ENCODE results near the gene TNKS2. TPM values are rescaled to one million over a fixed set of nuclear protein-coding genes. Genes with fewer than 3 reads are reported as not detected.
A peak's percentile ranks its signal among the peaks of the same experiment; 100 is the strongest.

TNKS2 gene
- polyA plus RNA-seq, 3 donors = 20.7 to 25.4 (median 20.9) TPM

DNA sequence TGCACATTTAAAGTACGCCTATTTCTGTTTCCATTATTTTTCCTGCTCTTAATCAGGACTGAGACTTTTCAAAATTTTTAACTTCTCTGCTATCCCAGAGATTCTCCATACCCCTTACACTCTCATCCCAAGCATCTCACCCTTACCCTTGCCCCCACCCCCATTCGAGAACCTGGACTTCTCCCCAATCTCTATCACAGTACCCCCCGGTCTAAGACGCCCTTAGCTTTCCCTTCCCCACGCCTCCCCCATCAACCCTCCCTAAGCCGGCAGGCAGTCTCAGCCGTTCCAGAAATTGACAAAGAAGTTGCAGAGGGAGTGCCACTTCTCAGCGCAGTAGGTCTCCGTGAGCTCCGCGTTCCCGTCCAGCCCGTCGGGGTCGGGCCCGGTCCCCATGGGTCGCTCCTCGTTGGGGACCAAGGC lies 109.7 kb downstream of the TNKS2 start:
- H3K9me3 Mint-ChIP-seq = no peaks in the 10 kb centered on the region
- Histone ChIP-seq H3K9ac (ENCODE audit: insufficient read depth, low read length, poor library complexity, severe bottlenecking) (peak overlapping the region; percentile 72), H3K36me3 (replicated peaks in 1 of 2; ENCODE audit: control insufficient read depth in 1 of 2, insufficient read depth in 2 of 2, low read length in 2 of 2) (no peaks in the 10 kb centered on the region), H3K4me1 (ENCODE audit: control insufficient read depth in 1 of 2, insufficient read depth in 2 of 2, low read length in 2 of 2) (peaks cover 10 to 27% of the 10 kb centered on the region in 2 donors), H4K20me1 (ENCODE audit: insufficient read depth, low read length) (no peaks in the 10 kb centered on the region), H3K79me2 (ENCODE audit: insufficient read depth, low read length) (no peaks in the 10 kb centered on the region), H3K27ac (ENCODE audit: low read depth in 1 of 2, low read length in 2 of 2) (peak overlapping the region in 1 of 2 donors; percentile 50), H3K4me3 (replicated peaks in 1 of 3; ENCODE audit: low read depth in 2 of 3, low read length in 3 of 3) (peak overlapping the region; percentile 42 to 78 (median 70)), H3K4me2 (replicated peaks; ENCODE audit: extremely low read depth, low read length, poor library complexity, severe bottlenecking) (peak overlapping the region; percentile 90), H3K9me3 (replicated peaks in 1 of 2; ENCODE audit: control insufficient read depth in 1 of 2, insufficient read depth in 1 of 2, low read length in 2 of 2) (no peaks in the 10 kb centered on the region), H2AFZ (ENCODE audit: insufficient read depth, low read depth, low read length, poor library complexity, severe bottlenecking) (peak overlapping the region; percentile 99), H3K27me3 (ENCODE audit: control insufficient read depth in 2 of 2, insufficient read depth in 2 of 2, low read length in 2 of 2) (no peaks in the 10 kb centered on the region)
- no peak for DNase-seq
- H3K27ac Mint-ChIP-seq = peak overlapping the region; percentile 4 to 73 (median 60)
- intact Hi-C loops (cut with micrococcal nuclease) = loop anchor here in 1 of 2 donors (5.0 kb wide), 1 partner anchor 41 kb away; no protein-coding TSS in a partner anchor
- WGBS (ENCODE audit: insufficient coverage) = 2% methylated on average over 18 of the region's 18 CpGs
- H3K36me3 Mint-ChIP-seq = peaks cover 3 to 6% of the 10 kb centered on the region in 2 donors
- peaks cover 0 to 5% (median 4%) of the 10 kb centered on the region in 3 donors for H3K27me3 Mint-ChIP-seq (ENCODE audit: low read depth in 3 of 3)
- H3K4me3 Mint-ChIP-seq = peak overlapping the region; percentile 84 to 92
- peaks cover 19% of the 10 kb centered on the region for H3K4me1 Mint-ChIP-seq
- TF ChIP-seq, protein P1, sequence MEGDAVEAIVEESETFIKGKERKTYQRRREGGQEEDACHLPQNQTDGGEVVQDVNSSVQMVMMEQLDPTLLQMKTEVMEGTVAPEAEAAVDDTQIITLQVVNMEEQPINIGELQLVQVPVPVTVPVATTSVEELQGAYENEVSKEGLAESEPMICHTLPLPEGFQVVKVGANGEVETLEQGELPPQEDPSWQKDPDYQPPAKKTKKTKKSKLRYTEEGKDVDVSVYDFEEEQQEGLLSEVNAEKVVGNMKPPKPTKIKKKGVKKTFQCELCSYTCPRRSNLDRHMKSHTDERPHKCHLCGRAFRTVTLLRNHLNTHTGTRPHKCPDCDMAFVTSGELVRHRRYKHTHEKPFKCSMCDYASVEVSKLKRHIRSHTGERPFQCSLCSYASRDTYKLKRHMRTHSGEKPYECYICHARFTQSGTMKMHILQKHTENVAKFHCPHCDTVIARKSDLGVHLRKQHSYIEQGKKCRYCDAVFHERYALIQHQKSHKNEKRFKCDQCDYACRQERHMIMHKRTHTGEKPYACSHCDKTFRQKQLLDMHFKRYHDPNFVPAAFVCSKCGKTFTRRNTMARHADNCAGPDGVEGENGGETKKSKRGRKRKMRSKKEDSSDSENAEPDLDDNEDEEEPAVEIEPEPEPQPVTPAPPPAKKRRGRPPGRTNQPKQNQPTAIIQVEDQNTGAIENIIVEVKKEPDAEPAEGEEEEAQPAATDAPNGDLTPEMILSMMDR (IDR thresholded peaks at IDR 0.05) = no peak

DNA sequence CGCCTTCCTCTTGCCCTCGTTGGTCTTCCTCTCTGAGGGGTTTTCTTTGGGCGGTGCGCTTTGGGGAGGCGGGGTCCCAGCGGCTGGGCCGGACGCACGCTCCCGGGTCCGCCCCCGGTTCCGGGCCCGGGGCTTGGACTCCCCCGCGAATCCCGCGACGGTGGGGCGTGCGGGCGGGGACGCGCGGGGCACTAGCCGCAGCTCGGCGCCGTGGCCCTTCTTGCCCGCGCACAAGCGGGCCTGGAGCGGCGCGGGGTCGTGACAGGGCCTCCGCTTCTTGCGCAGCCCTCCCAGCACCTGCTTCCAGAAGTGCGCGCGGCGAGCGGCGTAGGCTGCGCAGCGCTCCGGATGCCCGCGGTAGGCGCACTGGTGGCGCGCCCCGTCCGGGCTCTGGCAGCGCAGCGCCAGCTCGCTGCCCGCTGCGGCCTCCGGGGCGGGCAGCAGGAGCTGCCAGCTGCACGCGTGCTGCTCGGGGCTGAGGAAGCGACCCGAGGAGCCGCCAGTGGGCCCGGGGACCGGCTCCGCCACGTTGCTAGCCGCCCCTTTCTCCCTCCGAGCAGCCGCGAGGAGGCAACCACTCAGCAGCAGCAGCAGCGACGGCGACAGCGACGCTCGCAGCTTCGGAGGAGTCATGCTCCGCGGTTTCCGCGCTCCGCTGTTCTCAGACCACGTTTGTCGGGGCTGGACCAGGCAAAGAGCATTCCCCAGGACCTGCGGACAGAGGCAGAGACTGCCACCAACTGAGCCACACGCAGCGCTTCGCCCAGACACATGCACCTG lies 110.3 kb downstream of the TNKS2 start:
- H3K27ac ChIP-seq (ENCODE audit: low read depth in 1 of 2, low read length in 2 of 2) = peak overlapping the region; percentile 44 to 50
- Mint-ChIP-seq H3K9me3 (peaks cover 0 to 2% (median 0%) of the 10 kb centered on the region in 7 donors), H3K4me1 (peaks cover 21% of the 10 kb centered on the region), H3K27ac (peak overlapping the region; percentile 56 to 79 (median 77)), H3K36me3 (peaks cover 3 to 6% of the 10 kb centered on the region in 2 donors), H3K27me3 (ENCODE audit: low read depth in 3 of 3) (peaks cover 1 to 5% (median 5%) of the 10 kb centered on the region in 3 donors), H3K4me3 (peak overlapping the region; percentile 94 to 96)
- TF ChIP-seq, protein P1 (IDR thresholded peaks at IDR 0.05) = peak; percentile 31
- H3K4me2 ChIP-seq (replicated peaks; ENCODE audit: extremely low read depth, low read length, poor library complexity, severe bottlenecking) = peak overlapping the region; percentile 90
- peak overlapping the region; percentile 99 for H2AFZ ChIP-seq (ENCODE audit: insufficient read depth, low read depth, low read length, poor library complexity, severe bottlenecking)
- peaks cover 10 to 25% of the 10 kb centered on the region in 2 donors for H3K4me1 ChIP-seq (ENCODE audit: control insufficient read depth in 1 of 2, insufficient read depth in 2 of 2, low read length in 2 of 2)
- no peaks in the 10 kb centered on the region for H3K36me3 ChIP-seq (replicated peaks in 1 of 2; ENCODE audit: control insufficient read depth in 1 of 2, insufficient read depth in 2 of 2, low read length in 2 of 2)
- H3K27me3 ChIP-seq (ENCODE audit: control insufficient read depth in 2 of 2, insufficient read depth in 2 of 2, low read length in 2 of 2) = peaks cover under 1 to 2% of the 10 kb centered on the region in 2 donors
- no peaks in the 10 kb centered on the region for H3K79me2 ChIP-seq (ENCODE audit: insufficient read depth, low read length)
- H3K9ac ChIP-seq (ENCODE audit: insufficient read depth, low read length, poor library complexity, severe bottlenecking) = peak overlapping the region; percentile 72
- no peaks in the 10 kb centered on the region for H4K20me1 ChIP-seq (ENCODE audit: insufficient read depth, low read length)
- intact Hi-C loops (cut with micrococcal nuclease) = loop anchor here in 1 of 2 donors (5.0 kb wide), 1 partner anchor 41 kb away; no protein-coding TSS in a partner anchor
- peak overlapping the region; percentile 42 to 78 (median 70) for H3K4me3 ChIP-seq (replicated peaks in 1 of 3; ENCODE audit: low read depth in 2 of 3, low read length in 3 of 3)
- peak; percentile 63 to 70 (median 67) for DNase-seq
- WGBS (ENCODE audit: insufficient coverage) = under 1% methylated on average over 93 of the region's 93 CpGs
- no peaks in the 10 kb centered on the region for H3K9me3 ChIP-seq (replicated peaks in 1 of 2; ENCODE audit: control insufficient read depth in 1 of 2, insufficient read depth in 1 of 2, low read length in 2 of 2)
